DMS 273 treated with DMSO at 0.1 percent for 48 hours (cell line): Measurements from ENCODE around the gene ATAD3C.
"Not testable (repeated sequence)": the region's sequence is repeated elsewhere in the genome, so short reads cannot be mapped to it uniquely, and the experiment has no call there.

ENCODE experiments used
- DNase-seq: peaks from one replicate; lab custom pipeline; 2025; lab: John Stamatoyannopoulos, UW

ATAD3C gene

GRCh38 chr1:1418464-1419362, 30.8 kb upstream of the ATAD3C start:
- DNase-seq: no peak

DNA sequence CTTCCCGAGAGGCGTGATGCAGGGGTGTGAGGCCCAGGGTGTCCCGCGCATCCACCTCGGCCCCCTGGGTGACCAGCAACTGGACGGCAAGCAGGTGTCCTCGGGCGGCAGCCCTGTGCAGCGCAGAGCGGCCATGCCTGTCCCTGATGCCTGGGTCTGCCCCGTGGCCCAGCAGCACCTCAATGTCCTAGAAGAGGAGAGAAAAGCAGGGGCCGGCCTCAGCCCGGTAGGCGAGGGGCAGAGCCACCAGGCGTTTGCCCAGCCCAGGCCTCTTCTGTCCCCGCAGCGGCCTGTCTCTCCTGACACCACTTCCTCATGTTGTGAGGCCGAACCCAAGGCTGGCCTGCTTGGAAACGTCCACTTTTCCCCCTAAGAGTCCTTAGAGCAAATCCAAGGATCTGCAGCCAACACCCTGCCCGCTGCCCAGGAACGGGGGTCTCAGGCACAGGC, 30.1 kb upstream of the ATAD3C start:
- no peak for DNase-seq

DNA sequence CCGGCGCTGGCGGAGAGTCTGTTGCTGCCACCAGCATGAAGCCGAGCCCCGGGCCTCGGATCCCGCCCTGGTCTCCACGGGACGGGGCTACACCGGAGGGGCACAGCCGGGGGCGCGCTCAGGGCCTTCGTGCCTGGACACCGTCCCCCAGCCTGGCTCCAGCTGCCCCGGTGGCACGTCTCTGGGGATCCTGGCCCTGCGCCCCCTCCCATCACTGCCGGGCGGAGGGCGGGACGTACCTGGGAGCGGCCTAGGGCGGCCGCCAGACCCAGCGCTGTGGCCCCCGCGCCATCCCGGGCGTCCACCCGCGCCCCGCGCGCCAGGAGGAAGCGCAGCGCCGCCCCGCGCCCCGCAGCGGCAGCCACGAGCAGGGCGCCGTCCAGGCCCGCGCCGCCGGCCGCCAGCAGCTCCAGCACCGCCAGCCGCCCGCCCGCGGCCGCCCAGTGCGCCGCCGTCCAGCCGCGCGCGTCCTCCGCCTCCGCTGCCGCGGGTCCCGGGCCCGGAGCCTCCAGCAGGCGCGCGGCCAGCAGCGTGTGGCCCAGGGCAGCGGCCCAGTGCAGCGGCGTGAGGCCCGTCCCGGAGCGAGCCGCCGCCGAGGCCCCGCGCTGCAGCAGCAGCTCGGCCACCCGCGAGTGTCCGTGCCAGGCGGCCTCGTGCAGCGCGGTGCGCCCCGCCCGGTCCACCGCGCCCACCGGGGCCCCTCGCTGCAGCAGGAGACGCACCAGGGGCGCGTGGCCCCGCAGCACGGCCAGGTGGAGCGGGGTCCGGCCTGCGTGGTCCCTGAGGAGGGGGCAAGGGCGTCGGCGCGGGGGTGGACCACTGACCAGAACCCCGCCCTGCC, 29.5 kb upstream of the ATAD3C start:
- DNase-seq: no peak

DNA sequence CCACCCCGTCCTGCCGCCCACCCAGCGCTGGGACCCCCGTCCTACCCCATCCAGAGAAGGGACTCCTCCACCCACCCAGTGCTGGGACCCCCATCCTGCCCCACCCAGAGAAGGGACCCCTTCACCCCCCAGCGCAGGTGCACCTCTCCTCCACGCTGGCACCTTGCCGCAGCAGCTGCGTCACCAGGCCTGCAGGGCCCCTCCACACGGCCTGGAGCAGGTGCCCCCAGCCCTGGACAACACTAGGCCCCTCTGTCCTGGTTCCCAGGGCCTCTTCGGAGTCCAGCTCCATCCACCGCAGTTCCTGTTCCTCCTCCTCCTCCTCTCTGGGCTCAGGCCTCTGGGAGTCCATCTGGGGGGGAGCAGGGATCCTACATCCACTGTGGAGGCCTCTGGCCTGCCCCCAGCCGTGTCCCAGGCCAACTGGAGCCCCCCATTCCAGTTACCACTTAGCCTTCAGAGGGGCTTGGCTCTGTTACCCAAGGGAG, 28.8 kb upstream of the ATAD3C start:
- DNase-seq: no peak

DNA sequence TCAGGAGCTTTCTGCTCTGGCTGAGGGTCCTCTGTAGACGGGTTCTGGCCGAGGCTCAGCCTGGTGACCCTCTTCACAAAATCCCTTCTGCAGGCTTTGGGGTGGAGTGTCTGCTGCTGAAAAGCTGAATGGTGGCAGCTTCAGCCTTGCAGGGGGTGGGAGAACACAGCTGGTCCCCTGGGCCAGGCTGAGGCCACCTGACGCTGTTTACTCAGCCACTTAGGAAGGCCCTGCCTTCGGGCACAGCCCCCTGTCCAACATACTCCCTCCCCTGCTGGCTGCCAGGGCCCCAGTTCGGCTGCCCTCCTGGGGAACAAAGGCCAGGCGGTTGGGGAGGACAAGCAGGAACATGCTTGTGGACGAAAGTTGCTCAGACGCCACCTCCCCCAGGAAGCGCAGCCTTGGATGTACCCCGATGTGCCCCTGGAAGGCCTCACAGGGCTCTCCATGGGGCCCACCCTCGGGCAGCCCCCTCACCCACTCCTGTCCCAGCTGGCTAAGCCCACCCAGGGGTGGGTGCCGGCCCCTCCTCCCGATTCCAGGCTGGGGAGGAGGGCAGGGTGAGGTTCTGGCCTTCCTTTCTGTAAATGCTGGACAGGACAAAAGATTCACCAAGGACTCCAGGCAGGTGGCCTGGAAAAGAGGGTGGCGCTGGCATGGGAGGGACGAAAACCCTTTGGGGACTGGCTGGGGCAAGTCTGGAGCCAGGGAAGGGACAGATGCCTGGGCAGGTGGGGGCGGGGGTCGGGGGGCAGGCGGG, 28.2 kb upstream of the ATAD3C start, which contains the start of gene ANKRD65:
ANKRD65 (minus strand) TSS at position 130 of the 760 bp plus-strand sequence. CDS start 271 bp downstream, outside the sequence.
- DNase-seq: peak; percentile 39

DNA sequence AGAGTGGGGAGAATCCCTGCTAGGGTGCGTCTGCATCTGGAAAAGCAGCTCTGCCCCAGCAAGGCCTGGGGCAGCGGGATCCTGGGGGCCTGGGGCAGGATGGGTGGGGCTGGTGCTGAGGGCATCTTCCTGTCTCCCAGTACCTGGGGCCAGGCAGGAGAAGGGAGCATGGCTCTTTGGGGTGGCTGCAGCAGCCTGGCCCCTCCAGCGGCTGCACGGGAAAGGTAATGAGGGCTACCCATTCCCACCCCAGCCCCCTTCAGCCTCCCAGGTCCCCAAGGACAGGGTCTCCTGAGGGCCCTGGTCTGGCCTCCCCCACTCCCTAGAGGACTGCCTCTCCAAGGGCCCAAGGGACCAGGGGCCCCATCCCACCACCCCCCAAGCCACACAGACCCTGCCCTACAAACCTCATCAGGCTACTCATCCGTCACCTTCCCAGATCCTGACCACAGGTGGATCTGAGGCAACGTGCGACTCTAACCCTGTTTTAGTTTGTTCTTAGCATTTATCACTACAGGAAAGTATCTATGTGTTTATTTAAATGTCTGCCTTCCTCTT, 27.5 kb upstream of the ATAD3C start:
- DNase-seq: no peak

DNA sequence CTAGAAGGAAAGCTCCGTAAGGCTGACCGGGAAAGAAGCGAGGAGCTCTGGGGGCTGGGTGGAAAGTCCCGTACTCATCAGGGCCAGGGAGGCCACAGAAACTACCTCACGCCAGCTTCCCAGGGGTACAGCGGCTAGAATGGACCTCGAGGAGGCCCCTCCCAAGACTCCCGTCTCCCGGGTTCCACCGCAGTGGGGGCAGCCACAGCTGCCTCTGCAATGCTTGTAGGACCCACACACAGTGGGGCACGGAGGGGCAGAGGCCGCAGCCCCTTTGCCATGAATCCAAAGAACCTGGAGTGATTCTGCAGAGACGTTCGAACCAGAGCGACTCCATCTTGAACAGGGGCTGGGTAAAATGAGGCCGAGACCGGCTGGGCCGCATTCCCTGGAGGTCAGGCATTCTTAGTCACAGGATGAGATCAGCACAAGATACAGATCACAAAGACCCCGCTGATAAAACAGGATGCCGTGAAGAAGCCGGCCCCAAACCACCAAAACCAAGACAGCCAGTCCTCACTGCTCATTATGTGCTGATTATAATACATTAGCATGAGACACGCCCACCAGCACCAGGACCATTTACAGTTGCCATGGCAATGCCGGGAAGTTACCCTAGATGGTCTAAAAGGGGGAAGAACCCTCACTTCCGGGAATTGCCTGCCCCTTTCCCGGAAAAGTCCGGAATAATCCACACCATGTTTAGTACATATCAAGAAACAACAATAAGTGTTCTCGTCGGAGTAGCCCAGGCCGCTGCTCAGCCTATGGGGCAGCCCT, 26.8 kb upstream of the ATAD3C start:
- no peak for DNase-seq

GRCh38 chr1:1423245-1423597, 26.3 kb upstream of the ATAD3C start:
- no peak for DNase-seq

DNA sequence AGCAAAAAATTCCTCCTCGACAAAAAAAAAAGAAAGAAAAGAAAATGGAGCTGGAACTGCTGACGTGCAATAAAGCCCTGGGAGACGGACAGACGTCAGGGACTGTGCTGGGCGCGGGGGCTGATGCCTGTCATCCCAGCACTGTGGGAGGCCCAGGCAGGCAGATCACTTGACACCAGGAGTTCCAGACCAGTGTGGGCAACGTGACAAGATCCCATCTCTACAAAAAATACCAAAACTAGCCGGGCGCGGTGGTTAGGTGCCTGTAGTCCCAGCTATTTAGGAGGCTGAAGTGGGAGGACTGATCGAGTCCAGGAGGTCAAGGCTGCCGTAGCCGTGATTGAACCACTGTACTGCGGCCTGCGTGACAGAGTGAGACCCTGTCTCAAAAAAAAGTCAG, 24.8 kb upstream of the ATAD3C start:
- DNase-seq: no peak

- no peak for DNase-seq
Observed at GRCh38 chr1:1425426-1425752, 24.1 kb upstream of the ATAD3C start.

- DNase-seq: no peak
Observed at GRCh38 chr1:1425753-1426495, 23.6 kb upstream of the ATAD3C start.

DNA sequence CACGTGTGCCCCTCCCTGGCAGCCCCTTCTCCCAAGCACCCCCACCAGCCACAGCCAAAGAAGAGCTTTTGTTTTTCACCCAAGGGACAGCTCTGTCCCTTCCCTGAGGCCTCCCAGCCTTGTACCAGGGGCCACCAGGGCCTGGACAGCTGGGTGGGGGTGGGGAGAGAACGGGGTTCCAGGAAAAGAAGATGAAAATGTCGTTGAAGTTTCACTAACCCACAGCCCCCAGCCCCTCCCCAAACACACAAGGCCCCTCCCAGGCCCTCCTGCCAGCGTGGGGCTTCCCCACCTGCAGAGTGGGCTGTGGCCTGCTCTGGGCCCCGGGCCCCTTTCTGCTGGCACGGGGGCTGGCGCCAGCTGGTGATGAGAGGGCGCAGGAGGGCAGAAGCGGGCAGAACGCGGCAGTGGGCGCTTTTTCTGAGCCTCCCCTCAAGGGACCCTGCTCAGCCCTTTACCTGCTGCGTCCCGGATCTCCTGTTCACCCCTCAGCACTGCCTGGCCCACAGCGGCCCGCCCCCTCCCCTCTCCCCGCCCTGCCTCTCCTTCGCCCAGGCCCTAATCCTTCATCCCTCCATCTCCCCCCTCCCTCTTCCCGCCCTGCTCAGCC, 22.9 kb upstream of the ATAD3C start:
- no peak for DNase-seq

DNA sequence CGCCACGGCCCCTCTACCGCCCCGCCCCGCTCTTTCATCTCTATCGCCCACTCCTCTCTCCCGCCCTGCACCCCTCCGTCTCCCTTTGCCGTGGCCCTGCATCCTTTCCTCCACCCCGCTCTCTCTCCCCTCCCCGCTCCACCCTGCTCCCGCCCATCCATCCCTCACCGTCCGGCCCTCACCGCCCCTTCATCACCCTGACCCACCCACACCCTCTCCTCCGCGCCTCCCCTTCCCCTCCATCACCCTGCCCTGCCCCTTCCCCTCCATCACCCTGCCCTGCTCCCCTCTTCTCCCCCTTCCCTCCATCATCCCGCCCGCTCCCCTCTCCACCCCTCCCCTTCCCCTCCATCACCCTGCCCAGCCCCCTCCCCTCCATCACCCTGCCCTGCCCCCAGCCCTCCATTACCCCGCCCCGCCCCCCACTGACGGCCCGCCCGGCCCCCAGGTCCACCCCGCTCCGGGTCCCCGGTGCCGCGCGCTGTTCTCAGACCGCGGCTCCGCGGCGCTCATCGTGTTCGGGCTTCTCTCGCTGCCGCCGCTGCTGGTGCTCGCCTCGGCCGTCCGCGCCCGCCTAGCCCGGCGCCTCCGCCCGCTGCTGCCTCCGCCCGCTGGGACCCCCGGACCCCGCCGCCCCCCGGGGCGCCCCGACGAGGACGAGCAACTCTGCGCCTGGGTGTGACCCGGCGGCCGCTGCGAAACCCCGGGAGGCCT, 22.2 kb upstream of the ATAD3C start:
- DNase-seq: no peak

DNA sequence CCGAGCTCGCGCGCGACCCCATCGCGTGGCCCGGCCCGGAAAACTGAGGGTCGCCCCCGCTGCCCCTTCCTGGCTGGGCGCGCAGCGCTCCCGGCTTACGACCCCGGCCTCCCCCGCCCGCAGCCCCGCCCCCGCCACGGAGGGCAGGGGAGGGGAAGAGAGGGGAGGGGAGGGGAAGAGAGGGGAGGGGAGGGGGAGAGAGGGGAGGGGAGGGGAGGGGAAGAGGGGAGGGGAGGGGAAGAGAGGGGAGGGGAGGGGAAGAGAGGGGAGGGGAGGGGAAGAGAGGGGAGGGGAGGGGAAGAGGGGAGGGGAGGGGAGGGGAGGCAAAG, 21.7 kb upstream of the ATAD3C start:
- no peak for DNase-seq

DNA sequence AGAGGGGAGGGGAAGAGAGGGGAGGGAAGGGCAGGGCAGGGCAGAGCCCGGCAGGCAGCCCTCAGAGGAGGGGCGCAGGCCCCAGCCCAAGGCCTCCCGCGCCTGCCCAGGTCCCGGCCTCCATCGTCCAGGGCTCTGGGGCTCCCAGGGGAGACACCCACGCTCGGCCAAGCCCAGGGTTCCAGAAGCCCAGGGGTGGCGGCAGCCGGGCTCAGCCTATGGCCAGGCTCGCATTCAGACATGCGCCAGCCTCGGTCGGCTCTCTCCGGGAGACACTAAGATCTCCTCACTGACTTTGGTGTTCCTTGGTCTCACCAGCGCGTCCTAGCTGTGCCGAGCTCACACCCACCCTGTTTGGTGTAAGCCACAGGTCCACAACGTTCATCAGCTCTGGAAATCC, 21.3 kb upstream of the ATAD3C start:
- DNase-seq: no peak

DNA sequence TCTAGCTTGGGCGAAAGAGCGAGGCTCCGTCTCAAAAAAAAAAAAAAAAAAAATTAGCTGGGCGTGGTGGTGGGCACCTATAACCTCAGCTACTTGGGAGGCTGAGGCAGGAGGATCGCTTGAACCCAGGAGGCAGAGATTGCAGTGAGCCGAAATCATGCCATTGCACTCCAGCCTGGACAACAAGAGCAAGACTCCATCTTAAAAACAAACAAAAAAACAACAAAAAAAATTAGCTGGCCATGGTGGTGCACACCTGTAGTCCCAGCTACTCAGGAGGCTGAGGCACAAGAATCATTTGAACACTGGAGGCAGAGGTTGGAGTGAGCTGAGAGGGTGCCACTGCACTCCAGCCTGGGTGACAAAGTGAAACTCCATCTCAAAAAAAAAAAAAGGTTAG, 20.5 kb upstream of the ATAD3C start:
- DNase-seq: not testable (repeated sequence)

DNA sequence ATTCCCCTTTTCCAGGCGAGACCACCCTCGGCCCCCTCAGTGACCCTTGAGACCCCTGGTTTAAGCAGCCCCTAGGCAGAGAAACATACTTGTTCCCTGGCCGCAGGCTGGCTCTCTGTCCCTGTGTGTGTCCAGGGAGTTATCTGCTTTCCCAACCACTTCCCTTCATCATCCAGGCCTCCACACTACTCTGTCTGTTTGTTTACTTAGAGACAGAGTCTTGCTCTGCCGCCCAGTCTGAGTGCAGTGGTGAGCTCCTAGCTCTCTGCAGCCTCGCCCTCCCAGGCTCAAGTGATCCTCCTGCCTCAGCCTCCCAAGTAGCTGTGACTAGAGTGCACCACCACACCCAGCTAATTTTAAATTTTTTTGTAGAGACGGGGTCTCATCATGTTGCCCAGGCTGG, 19.8 kb upstream of the ATAD3C start:
- no peak for DNase-seq

GRCh38 chr1:1430114-1430982, 19.1 kb upstream of the ATAD3C start:
- DNase-seq: peak; percentile 75
